NCI-H774 (cell line): ENCODE data around the gene FANK1.

Source experiments
- DNase-seq: peaks from one replicate; lab custom pipeline; 2025; lab: John Stamatoyannopoulos, UW

Gene FANK1

GRCh38 chr10:125896088-125896934, at the start of gene FANK1:
FANK1 (plus strand) TSS chr10:125896564; CDS start chr10:125896643, 79 bp downstream.
- peak; percentile 42 for DNase-seq

DNA sequence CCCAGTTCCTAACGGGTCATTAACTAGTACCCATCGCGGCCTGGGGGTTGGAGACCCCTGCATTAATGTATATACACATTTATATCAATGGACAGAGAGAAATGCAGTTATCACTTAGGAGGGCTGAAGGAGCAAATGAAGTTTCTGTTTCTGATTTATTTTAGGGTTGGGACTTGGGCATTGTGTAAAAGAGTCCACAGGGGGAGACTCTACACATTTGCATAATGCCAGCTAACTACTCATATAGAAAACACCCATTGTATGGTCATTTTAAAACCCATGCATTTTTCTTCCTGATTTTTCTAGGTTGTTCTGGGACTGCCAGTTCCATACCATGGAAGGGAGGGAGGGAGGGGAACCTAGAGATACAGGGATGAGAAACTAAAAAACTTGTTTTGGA, 49.5 kb upstream of the FANK1 start:
- DNase-seq = no peak

GRCh38 chr10:125848371-125848770, 48.0 kb upstream of the FANK1 start:
- no peak for DNase-seq

DNA sequence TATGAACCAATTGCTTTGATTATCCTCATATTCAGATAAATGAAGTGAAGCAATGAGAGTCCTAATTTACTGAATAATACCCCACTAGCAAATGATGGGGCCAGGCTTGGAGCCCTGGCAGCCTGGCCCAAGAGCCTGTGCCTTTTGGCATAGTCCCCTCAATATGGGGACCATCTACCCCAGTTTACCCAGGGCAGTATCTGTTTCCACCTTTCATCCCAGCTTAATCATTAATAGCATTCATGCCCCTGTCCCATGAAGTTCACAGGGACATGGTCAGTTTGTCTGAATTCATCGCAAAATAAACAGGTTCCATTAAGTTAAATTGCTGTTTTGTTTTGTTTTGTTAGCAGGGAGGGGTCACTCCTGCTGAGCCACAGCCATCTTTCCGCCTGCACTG, 47.5 kb upstream of the FANK1 start:
- DNase-seq = no peak

- no peak for DNase-seq
Measured at GRCh38 chr10:125849448-125849847, 46.9 kb upstream of the FANK1 start.

GRCh38 chr10:125850766-125851731, 45.3 kb upstream of the FANK1 start:
- no peak for DNase-seq

DNA sequence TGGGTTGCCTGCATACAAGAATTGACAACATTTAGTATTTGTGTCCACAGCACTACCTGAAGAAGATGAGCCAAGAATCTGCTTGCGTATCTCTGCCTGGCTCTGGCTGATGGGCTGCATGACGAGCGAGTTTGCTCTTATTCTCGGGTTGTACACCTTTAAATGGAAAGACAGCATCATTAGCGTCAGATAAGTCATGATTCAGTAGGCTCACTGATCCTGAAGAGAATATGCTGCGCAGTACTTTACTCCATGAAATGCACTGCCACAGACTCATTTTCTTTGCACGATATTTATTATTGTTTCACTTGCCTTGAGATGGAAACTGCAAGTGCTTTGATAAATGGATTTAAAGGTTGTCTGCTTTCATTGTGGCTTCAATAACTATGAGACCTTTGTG, 43.9 kb upstream of the FANK1 start:
- no peak for DNase-seq

- no peak for DNase-seq
Measured at GRCh38 chr10:125857185-125857760, 39.1 kb upstream of the FANK1 start.

- peak; percentile 21 for DNase-seq
Measured at GRCh38 chr10:125859128-125859817, 37.1 kb upstream of the FANK1 start.

DNA sequence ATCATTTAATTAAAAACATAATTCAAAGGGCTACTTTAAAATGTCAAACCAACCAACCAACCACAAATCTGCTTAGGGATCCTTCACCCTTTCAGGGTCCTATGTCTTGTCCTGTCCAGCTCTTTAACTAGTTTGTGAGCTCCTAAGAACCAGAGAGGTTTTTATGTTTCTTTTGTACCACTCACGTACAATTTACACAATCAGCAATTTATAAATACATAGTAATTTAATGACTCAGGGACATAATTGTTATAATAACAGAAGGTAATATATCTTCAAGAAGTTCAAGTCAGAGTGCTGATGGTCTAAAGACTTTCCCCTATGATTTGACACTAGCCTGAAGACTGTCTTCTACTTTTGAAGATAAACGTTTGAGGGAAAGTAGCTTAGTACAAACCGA, 31.2 kb upstream of the FANK1 start:
- no peak for DNase-seq

GRCh38 chr10:125866421-125867029, 29.8 kb upstream of the FANK1 start:
- DNase-seq = no peak

DNA sequence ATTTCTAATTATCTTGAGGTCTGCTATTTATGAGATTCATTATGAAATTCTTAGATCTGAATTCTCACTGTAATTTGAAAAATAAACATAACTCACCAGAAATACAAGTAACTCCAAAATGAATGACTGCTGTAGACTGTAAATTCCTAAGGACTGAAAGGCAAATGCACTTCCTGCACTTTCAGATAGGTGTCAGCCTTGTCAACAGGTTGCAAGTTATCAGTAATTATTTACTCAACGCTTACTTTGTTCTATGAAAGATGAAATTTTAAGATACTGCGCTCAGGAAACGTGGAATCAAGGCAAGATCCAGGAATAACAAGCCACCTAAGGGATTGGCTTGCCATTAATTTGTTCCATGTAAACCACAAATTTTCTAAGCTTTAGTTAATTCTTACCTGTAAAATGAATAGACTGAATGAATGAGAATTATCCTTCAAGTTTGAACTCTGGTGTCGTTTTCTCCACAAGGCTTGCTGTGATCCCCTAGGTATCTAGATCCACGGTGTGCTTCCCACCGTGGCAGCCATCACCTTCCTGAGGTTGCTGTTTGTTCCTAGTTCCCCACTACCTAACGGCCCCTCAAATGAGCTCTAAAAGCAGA, 27.9 kb upstream of the FANK1 start:
- no peak for DNase-seq

DNA sequence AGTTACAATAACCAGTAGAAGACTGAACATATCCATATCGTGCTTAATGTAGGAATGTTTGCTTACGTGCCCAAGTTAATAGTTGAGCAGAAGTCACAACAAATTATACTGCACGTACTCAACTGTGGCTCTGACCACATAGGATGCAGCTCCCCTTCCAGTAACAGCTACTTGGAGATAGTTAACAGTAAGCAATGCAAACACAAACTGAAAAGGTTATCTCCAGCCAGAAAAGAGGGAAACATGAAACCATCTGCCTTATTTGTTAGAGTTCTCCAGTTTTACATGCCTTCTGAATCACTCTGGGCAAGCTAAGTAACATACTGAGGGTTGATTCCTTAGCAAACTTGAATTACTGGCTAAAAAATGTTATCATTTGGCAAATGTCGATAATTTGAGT, 25.0 kb upstream of the FANK1 start:
- DNase-seq = no peak

DNA sequence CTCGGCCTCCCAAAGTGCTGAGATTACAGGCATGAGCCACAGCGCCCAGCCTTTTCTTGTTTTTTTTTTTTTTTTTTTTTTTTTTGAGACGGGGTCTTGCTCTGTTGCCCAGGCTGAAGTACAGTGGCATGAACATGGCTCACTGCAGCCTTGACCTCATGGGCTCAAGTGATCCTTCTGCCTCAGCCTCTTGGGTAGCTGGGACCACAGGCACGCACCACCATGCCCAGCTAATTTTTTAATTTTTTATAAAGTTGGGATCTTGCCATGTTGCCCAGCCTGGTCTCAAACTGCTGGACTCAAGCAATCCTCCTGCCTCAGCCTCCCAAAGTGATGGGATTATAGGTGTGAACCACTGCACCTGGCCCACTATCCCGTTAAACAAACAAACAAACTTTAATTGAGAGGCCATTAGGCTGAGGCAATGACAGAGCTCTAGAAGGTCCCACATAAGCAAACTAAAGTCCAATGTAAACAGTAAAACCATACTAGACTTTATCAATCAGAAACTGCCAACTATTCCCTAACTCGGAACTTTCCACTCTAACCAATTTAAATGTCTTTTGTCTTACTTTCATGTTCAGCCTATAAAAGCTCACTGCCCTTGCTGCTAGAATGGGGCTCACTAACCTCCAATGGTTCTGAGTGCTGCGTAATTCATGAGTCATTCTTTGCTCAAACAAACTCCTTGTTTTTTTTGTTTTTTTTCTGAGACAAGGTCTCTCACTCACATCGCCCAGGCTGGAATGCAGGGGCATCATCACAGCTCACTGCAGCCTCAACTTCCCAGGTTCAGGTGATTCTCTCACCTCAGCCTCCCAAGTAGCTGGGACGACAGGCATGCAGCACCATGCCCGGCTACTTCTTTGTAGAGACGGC, 17.2 kb upstream of the FANK1 start:
- DNase-seq = no peak

DNA sequence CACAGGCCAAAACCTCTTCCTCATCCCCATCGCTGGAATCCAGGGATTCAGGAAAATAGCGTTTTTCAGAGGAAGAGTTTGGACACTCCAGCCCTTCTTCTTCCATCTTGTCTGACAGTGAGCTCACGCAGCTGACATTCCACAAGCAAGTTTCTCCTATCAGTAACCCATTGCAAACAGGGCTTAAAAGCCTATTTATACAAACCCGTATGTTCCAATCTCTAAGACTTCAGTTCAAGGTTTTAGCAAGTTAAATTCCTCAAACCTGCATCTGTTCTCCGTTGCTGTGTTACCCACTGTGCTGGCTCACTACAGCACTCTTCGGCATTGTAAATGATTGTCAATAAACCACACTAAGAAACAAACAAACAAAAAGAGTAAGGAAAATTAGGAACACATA, 15.6 kb upstream of the FANK1 start:
- no peak for DNase-seq

DNA sequence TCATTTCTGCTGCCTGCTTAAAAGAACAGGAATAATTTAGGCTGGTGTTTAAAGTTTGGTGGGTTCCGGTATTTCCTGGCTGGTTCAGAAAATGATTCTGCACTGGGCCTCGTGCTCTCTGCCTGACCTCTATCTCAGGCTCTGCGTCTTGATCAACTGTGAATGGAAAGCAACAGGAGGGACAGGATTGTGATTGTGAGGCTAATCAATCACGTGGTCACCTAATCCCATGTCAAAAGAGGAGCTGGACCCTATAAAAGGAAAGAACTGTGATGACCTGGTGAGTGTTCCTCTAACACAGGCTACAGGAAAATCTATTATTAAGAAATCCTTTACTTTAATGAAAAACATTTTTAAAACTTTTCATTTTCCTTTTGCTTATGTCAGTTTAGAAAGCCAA, 15.2 kb upstream of the FANK1 start, which contains the start of gene DHX32:
TSS of gene DHX32 (minus strand) at position 101 of the 400 bp plus-strand sequence. CDS start 468 bp downstream, outside the sequence.
- DNase-seq = no peak

- no peak for DNase-seq
Measured at GRCh38 chr10:125882596-125882995, 13.8 kb upstream of the FANK1 start.

GRCh38 chr10:125883211-125883610, 13.2 kb upstream of the FANK1 start:
- no peak for DNase-seq

GRCh38 chr10:125886914-125887512, 9.4 kb upstream of the FANK1 start:
- DNase-seq = no peak
